AG09309 (cell line): Measurements from ENCODE around the gene ACSF3.

Source experiments
- DNase-seq: peaks from one replicate; pipeline ENCODE4 v3.0.0-alpha.2; 2010; ENCODE audit warnings: low read depth
- H3K4me3 ChIP-seq: 2 replicates; pipeline ENCODE4 v1.5.1; 2011; ENCODE audit warnings: mild to moderate bottlenecking, low read depth, low read length, moderate library complexity; ENCODE audit not compliant: control insufficient read depth
- TF ChIP-seq, protein P1 (sequence below): IDR thresholded peaks from 2 replicates; pipeline ENCODE4 v1.5.1; 2011; ENCODE audit warnings: mild to moderate bottlenecking, low read depth, low read length, inconsistent platforms; ENCODE audit not compliant: insufficient read depth, control insufficient read depth; ENCODE audit errors: missing control alignments

The ACSF3 gene

DNA sequence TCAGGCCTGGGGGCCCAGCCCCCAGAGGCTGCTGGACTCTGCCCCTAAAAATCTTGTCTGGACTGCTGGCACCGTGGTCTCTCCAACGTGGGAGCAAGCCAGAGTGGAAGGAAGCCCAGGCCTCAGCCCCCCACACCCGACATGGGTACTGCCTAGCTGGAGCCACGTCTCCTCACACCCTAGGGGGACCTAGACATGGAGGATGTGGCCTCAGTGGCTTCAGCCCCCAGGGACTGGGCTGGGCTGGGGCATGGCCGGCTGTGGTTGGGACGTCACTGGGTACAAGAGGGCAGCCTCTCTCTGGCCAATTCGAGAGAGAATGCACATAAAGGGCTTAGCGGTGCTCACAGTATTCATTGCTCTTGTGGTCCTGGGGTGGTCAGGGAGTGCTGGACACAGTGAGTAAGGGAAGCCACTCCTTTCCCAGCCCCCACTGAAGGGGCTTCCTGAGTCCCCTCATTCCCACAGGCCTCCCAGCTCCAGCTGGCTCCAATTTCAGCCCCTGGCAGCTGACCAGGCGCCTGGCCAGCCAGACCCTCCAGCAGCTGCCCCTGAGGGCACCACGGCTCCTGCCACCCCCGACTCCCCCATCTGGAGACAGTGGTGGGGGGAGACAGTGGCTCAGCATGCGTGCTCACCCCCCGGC, 79.0 kb downstream of the ACSF3 start:
- TF ChIP-seq, protein P1, sequence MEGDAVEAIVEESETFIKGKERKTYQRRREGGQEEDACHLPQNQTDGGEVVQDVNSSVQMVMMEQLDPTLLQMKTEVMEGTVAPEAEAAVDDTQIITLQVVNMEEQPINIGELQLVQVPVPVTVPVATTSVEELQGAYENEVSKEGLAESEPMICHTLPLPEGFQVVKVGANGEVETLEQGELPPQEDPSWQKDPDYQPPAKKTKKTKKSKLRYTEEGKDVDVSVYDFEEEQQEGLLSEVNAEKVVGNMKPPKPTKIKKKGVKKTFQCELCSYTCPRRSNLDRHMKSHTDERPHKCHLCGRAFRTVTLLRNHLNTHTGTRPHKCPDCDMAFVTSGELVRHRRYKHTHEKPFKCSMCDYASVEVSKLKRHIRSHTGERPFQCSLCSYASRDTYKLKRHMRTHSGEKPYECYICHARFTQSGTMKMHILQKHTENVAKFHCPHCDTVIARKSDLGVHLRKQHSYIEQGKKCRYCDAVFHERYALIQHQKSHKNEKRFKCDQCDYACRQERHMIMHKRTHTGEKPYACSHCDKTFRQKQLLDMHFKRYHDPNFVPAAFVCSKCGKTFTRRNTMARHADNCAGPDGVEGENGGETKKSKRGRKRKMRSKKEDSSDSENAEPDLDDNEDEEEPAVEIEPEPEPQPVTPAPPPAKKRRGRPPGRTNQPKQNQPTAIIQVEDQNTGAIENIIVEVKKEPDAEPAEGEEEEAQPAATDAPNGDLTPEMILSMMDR: no peak
- no peak for DNase-seq
- H3K4me3 ChIP-seq: no peak overlapping the region

- DNase-seq: no peak
- no peak overlapping the region for H3K4me3 ChIP-seq
- TF ChIP-seq, protein P1: no peak
Observed at GRCh38 chr16:89173174-89173921, 79.7 kb downstream of the ACSF3 start.

GRCh38 chr16:89174055-89174827, 80.6 kb downstream of the ACSF3 start:
- no peak for DNase-seq
- no peak overlapping the region for H3K4me3 ChIP-seq
- TF ChIP-seq, protein P1: no peak

DNA sequence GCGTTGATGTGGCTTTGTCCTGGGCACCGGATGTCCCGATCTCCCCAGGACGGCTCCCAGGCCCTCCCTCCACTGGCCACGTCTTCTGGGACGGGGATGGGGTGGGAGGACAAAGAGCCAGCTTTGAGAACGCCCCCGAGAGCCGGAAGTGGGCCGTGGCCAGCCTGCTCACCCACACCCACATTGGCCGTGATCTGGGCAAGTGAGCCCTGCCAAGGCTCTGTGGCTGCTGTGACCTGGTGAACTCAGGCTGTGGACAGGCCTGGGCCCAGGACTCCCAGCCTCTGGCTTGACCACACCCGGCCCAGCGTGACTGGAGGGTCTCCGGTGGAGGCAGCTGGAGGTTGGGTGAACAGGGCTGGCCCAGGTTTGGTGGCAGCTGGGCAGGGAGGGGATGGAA, 81.2 kb downstream of the ACSF3 start:
- DNase-seq: no peak
- TF ChIP-seq, protein P1: no peak
- no peak overlapping the region for H3K4me3 ChIP-seq

GRCh38 chr16:89175280-89176146, 81.9 kb downstream of the ACSF3 start:
- H3K4me3 ChIP-seq: no peak overlapping the region
- no peak for DNase-seq
- TF ChIP-seq, protein P1: no peak
